A673 (cell line): ENCODE results near the gene CCDC102B. TPM values are rescaled to one million over a fixed set of nuclear protein-coding genes. Genes with fewer than 3 reads are reported as not detected.

Experiments
- BruUV-seq: library from RNA; stranded (reverse); fragments of 400-500 nt; replicated peaks from 2 replicates; lab custom pipeline; 2021; lab: Mats Ljungman, UMichigan
- CTCF ChIA-PET: fragments of 300-600 bp; sonication (Branson Sonifier 250); formaldehyde crosslinking; loops from one replicate; lab custom pipeline; 2022; ENCODE audit warnings: antibody characterized with exemption; lab: Charles Lee
- POLR2A ChIA-PET: fragments of 300-600 bp; sonication (Branson Sonifier 250); formaldehyde crosslinking; loops from one replicate; lab custom pipeline; 2022; ENCODE audit warnings: antibody characterized with exemption; ENCODE audit not compliant: low non-redundant PET; lab: Charles Lee
- DNase-seq: peaks from one replicate; pipeline ENCODE4 v3.0.0-alpha.2; 2015; ENCODE audit warnings: low spot score
- H3K27ac ChIP-seq: fragments of 200-600 bp; sonication (generic); 2 replicates; pipeline ENCODE4 v1.5.1; 2016; ENCODE audit warnings: mixed run types, low read depth, mild to moderate bottlenecking, mixed read lengths, antibody characterized with exemption, low read length; ENCODE audit not compliant: poor library complexity, severe bottlenecking
- H3K27me3 ChIP-seq: fragments of 200-600 bp; sonication (generic); replicated peaks from 2 replicates; pipeline ENCODE4 v1.6.1; 2017; ENCODE audit warnings: mixed run types, low read depth, mild to moderate bottlenecking, mixed read lengths, antibody characterized with exemption, low read length; ENCODE audit not compliant: insufficient read depth, poor library complexity
- H3K36me3 ChIP-seq: fragments of 200-600 bp; sonication (generic); 2 replicates; pipeline ENCODE4 v1.6.1; 2016; ENCODE audit warnings: mixed run types, mild to moderate bottlenecking, mixed read lengths, antibody characterized with exemption, low read length; ENCODE audit not compliant: insufficient read depth, poor library complexity, severe bottlenecking
- H3K4me1 ChIP-seq: fragments of 200-600 bp; sonication (generic); 2 replicates; pipeline ENCODE4 v1.6.1; 2017; ENCODE audit warnings: mixed run types, mild to moderate bottlenecking, mixed read lengths, antibody characterized with exemption, low read length; ENCODE audit not compliant: insufficient read depth, poor library complexity, severe bottlenecking
- H3K4me3 ChIP-seq: fragments of 200-600 bp; sonication (generic); 2 replicates; pipeline ENCODE4 v1.5.1; 2016; ENCODE audit warnings: low read depth, mixed run types, mild to moderate bottlenecking, mixed read lengths, low read length; ENCODE audit not compliant: poor library complexity, severe bottlenecking
- H3K9me3 ChIP-seq: fragments of 200-600 bp; sonication (generic); 2 replicates; pipeline ENCODE4 v1.6.1; 2016; ENCODE audit warnings: mixed run types, low read depth, mild to moderate bottlenecking, mixed read lengths, antibody characterized with exemption, low read length; ENCODE audit not compliant: poor library complexity, severe bottlenecking
- EZH2 ChIP-seq: fragments of 200-600 bp; sonication (generic); IDR thresholded peaks from 2 replicates; pipeline ENCODE4 v1.6.1; 2017; ENCODE audit warnings: borderline replicate concordance, low read depth, mild to moderate bottlenecking, mixed read lengths, antibody characterized with exemption, low read length; ENCODE audit not compliant: poor library complexity, severe bottlenecking
- intact Hi-C: fragments of 100-400 bp; cut with micrococcal nuclease; formaldehyde crosslinking; loops from one replicate; pipeline ENCODE4 v1.10.0; 2022; ENCODE audit not compliant: unreplicated experiment
- total RNA-seq: library from RNA; stranded (reverse); gene quantifications from 2 replicates; pipeline ENCODE4 v1.2.3, GENCODE V29; 2021
- TF ChIP-seq, protein P1 (sequence below): fragments of 300-800, 200-600 bp; sonication (generic); conservative IDR thresholded peaks from 2 replicates; pipeline ENCODE4 v1.5.1; 2017; ENCODE audit warnings: low read depth, mild to moderate bottlenecking, antibody characterized with exemption, low read length, moderate library complexity, mixed read lengths

The CCDC102B gene
- total RNA-seq, 1 experiment from 2014 or later, result 12.5 TPM

DNA sequence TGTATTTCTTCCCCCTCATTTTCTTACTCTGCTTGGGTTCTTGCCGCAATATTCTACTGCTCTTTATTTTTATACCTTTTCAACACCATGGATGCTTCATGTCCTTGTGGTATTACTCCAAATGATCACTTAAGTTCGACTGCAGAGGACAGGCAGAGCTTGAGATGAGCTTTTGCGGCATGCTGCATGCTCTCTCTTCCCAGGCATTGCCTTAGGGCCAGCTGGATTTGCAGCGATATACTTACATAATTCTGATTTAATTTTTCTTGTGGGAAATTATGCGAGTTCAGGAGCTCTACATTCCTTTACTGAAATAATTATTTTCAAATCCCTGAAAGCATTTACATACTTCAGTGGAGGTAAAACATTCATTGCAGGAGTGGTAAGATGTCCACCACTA is 288.1 kb downstream of the CCDC102B start:
- Histone ChIP-seq H3K36me3 (no peaks in the 10 kb centered on the region), H3K9me3 (no peaks in the 10 kb centered on the region), H3K27ac (no peak overlapping the region), H3K27me3 (no peaks in the 10 kb centered on the region), H3K4me3 (no peak overlapping the region), H3K4me1 (no peaks in the 10 kb centered on the region)
- ChIA-PET POLR2A (no interaction called here), CTCF (no interaction called here)
- DNase-seq, result no peak
- intact Hi-C loops, result no loop called here
- no peak for TF ChIP-seq EZH2
- TF ChIP-seq, protein P1, sequence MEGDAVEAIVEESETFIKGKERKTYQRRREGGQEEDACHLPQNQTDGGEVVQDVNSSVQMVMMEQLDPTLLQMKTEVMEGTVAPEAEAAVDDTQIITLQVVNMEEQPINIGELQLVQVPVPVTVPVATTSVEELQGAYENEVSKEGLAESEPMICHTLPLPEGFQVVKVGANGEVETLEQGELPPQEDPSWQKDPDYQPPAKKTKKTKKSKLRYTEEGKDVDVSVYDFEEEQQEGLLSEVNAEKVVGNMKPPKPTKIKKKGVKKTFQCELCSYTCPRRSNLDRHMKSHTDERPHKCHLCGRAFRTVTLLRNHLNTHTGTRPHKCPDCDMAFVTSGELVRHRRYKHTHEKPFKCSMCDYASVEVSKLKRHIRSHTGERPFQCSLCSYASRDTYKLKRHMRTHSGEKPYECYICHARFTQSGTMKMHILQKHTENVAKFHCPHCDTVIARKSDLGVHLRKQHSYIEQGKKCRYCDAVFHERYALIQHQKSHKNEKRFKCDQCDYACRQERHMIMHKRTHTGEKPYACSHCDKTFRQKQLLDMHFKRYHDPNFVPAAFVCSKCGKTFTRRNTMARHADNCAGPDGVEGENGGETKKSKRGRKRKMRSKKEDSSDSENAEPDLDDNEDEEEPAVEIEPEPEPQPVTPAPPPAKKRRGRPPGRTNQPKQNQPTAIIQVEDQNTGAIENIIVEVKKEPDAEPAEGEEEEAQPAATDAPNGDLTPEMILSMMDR, result no peak
- BruUV-seq, result no TSS peak

DNA sequence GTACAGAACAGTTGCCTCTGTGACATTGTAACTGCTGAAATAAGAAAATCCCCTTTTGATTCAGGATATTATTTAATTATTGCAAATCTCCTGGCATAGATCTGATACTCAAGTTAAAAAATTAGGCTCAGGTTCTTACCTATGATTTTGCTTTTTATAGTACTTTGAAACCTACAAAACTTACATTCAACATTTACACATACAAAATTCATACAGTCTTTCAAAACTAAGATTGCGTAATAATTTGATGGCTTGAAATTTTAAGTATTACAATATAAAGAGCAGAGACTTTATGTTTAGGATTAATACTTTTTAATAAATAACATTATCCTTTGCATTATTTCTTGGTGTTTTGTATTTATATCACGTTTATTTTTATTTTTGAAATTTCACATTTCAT is 291.1 kb downstream of the CCDC102B start:
- ChIA-PET CTCF (no interaction called here), POLR2A (no interaction called here)
- no peak for DNase-seq
- Histone ChIP-seq H3K36me3 (no peaks in the 10 kb centered on the region), H3K27ac (no peak overlapping the region), H3K4me1 (no peaks in the 10 kb centered on the region), H3K4me3 (no peak overlapping the region), H3K9me3 (no peaks in the 10 kb centered on the region), H3K27me3 (no peaks in the 10 kb centered on the region)
- BruUV-seq, result no TSS peak
- TF ChIP-seq, protein P1, result no peak
- no peak for TF ChIP-seq EZH2
- intact Hi-C loops, result no loop called here

DNA sequence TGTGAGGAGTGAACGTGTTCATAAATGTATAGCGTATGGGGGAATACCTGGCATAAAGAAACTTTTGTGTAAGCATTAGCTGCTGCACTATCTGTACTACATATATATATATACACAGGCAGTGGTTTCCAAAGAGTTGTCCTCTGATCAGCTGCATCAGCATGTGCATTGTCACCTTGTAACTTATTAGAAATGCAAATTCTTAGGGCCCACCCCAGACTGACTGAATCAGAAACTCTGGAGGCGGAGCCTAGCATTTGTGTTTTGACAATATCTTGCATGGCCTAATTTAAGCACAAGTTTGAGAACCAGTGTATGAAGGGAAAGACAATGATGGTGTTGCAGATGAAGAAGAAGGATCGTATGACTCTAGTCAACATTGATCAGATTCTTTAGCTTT is 299.5 kb downstream of the CCDC102B start:
- CTCF ChIA-PET, result no interaction called here

DNA sequence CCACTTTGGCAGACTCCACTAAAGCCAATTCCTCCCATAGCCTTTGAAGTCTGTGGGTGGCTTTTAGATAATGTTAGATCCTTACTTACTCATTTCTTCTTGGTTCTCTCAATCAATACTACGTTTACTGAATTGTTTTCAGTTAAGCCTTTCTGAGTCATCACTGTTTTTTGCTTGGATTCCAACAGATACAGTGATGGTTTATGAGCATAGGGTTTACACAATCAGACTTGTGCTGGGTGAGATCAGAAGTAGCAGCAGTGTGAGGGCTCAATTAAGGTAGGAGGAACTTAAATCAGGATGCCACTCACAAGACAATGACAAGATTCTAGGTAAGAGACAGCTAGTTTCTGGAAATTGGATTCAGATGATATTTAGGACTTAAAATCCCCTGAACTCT is 305.1 kb downstream of the CCDC102B start:
- no peak for DNase-seq
- Histone ChIP-seq H3K27ac (no peak overlapping the region), H3K4me1 (no peaks in the 10 kb centered on the region), H3K4me3 (no peak overlapping the region), H3K27me3 (no peaks in the 10 kb centered on the region), H3K9me3 (no peaks in the 10 kb centered on the region), H3K36me3 (no peaks in the 10 kb centered on the region)
- ChIA-PET CTCF (no interaction called here), POLR2A (no interaction called here)
- BruUV-seq, result no TSS peak
- intact Hi-C loops, result no loop called here
- no peak for TF ChIP-seq EZH2
- TF ChIP-seq, protein P1, result no peak

More for the DNA sequence above, 299.5 kb downstream of the CCDC102B start:
- intact Hi-C loops, result no loop called here
- no peak for DNase-seq
- no peak overlapping the region for H3K4me3 ChIP-seq
- POLR2A ChIA-PET, result no interaction called here
- no TSS peak for BruUV-seq
- no peak overlapping the region for H3K27ac ChIP-seq
- no peaks in the 10 kb centered on the region for H3K4me1 ChIP-seq
- no peaks in the 10 kb centered on the region for H3K27me3 ChIP-seq
- no peaks in the 10 kb centered on the region for H3K9me3 ChIP-seq
- no peaks in the 10 kb centered on the region for H3K36me3 ChIP-seq
- no peak for TF ChIP-seq EZH2
